Colon (tissue), 2 donors: Measurements from ENCODE around the gene TPO.

Experiments
- FAIRE-seq: peaks from 2 replicates; lab custom pipeline; 2012; peaks lifted over from hg19 to GRCh38; lab: Jason Lieb, UNC
- donor health status: control.
- donor health status: control.

The TPO gene

DNA sequence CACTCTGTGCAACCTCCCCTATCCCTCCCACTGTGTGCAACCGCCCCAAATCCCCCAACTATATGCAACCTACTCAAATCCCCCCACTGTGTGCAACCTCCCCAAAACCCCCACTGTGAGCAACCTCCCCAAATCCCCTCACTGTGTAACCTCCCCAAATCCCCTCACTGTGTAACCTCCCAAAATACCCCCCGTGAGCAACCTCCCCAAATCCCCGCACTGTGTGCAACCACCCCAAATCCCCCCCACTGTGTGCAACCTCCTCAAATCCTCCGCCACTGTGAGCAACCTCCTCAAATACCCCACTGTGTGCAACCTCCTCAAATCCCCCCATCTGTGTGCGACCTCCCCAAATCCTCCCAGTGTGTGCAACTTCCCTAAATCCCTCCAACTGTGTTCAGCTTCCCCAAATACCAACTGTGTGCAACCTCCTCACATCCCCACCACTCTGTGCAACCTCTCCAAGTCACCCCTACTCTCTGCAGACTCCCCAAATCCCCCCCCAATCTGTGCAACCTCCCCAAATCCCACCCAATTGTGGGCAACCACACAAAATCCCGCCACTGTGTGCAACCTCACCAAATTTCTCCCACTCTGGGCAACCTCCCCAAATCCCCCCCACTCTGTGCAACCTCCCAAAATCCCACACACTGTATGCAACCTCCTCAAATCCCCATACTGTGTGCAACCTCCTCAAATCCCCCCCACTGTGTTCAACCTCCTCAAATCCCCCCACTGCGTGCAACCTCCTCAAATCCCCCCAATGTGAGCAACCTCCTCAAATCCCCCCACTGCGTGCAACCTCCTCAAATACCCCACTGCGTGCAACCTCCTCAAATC lies 114.1 kb downstream of the TPO start:
- FAIRE-seq, result no peak

DNA sequence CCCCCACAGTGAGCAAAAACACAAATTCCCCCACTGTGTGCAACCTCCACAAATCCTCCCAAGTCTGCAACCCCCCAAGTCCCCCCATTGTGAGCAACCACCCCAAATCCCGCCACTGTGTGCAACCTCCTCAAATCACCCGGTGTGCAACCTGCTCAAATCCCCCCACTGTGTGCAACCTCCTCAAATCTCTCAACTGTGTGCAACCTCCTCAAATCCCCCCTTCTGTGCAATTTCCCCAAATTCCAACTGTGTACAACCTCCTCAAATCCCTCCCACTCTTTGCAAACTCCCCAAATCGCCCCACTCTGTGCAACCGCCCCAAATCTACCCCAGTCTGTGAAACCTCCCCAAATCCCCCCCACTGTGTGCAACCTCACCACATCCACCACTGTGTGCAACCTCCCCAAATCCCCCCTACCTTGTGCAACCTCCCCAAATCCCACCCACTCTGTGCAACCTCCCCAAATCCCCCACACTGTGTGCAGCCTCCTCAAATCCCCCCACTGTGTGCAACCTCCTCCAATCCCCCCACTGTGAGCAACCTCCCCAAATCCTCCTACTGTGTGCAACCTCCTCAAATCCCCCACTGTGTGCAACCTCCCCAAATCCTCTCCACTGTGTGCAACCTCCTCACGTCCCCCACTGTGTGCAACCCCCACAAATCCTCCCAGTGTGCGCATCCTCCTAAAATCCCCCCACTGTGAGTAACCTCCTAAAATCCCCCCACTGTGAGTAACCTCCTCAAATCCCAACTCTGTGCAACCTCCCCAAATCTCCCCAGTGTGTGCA lies 115.2 kb downstream of the TPO start:
- no peak for FAIRE-seq

DNA sequence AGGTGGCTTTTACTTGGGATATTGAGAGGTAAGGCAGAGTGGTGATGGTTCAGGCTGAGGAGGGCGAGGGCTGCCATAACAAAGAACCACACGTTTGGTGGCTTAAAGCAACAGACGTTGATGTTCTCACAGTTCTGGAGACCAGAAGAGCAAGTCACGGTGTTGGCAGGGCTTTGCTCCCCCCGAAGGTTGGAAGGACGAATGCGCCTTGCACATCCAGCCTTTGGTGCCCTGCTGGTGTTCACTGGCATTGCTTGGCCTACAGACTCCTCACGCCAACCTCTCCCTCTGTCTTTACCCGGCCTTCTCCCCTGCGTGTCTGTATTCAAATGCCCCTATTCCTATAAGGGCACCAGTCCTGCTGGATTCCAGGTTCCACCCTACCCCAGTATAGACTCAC lies 125.4 kb downstream of the TPO start:
- FAIRE-seq, result no peak

DNA sequence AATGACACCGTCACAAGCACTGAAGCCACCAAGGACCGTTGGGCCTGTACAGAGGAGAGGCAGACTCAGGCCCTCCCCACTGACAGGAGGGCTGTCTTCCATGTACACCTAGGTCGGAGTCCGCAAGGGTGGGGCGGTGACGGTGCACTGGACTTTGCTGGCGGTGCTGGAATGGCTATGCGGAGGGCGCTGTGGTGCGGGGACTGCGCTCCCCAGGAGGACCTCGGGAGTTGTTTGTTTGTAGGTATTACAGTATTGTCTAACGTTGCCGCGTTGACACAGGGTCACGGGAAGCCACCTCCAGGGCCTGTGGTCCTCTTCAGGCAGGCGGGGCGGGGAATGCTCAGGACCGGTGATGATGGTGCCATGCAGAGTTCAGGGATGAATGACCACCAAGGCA lies 126.2 kb downstream of the TPO start:
- FAIRE-seq, result no peak

DNA sequence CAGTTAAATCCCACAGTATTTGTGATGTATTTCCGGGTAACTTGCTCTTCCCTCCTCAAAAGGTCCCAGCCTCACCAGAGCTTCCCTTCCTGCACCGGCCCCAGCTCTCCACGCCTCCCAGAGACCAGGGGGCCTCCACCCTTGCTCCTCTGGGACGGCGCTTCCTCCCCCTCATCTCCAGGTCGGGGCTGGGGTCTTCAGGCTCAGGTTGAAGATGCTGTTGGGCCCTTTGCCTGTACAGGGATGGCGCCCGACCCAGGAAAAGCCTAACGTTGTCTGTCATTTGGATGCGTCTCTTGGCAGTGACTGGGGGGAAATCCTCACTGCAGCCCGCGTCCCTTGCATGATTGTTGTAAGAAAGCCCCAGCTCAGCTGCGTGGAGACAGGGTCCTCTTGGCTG lies 126.7 kb downstream of the TPO start:
- no peak for FAIRE-seq

DNA sequence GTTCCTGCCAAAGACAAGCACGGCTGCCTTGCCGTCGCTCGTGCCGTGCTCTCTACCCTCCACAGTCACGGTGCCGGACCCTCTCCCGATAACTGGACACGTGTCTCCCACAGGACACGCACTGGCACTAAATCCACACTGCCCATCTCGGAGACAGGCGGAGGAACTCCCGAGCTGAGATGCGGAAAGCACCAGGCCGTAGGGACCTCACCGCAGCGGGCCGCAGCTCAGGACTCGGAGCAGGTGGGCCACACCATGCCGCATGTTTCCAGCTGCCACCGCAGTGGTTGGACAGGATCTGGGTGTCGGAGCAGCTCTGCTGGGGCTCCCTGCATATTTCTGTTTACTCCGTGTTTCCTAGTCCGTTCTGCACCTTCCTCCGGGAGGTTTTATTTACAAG lies 127.2 kb downstream of the TPO start:
- no peak for FAIRE-seq

DNA sequence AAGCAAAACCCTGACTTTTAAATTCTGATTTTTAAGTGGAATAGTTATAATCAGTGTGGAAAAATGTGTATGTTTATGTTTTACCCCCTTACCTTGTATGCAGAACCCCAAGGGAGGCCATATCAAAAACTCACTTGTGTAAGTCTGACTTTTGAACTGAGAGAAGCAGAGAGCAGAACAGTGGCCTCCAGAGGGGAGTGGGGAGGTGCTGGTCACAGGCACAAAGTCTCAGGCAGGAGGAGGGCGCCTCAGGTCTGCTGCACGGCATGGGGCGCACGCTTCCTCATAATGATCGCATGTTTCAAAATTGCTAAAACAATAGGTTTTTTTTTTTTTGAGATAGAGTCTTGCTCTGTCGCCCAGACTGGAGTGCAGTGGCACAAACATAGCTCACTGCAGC lies 127.8 kb downstream of the TPO start:
- FAIRE-seq, result no peak

GRCh38 chr2:1541819-1542475 lies 128.7 kb downstream of the TPO start:
- FAIRE-seq, result no peak

GRCh38 chr2:1542971-1543370 lies 129.7 kb downstream of the TPO start:
- no peak for FAIRE-seq

DNA sequence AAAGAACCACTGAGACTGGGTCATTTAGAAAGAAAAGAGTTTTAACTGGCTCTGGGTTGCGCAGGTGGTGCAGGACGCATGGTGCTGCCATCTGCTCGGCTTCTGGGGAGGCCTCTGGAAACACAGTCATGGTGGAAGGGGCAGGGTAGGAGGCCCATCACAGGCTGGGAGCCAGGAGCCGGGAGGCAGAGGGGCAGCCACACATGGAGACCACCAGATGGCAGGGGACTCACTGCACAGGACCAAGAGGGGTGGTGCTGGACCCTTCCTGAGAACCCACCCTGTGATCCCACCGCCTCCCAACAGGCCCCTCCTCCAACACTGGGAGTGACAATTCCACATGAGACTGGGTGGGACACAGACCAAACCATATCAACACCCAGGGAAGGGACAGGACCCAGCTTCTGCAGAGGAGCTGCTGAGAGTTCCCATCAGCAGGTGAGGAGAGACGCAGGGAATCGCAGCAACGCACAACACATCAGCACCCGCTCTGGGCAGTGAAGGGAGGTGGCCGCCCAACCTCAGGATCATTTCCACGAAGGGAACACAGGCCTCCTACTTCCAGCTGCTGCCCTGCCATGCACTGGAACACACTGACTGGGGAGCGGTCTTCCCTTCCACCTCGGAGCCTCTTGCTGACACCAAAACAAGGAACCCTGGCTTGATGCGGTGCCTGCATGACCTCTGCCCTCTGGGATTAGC lies 130.7 kb downstream of the TPO start:
- FAIRE-seq, result no peak

DNA sequence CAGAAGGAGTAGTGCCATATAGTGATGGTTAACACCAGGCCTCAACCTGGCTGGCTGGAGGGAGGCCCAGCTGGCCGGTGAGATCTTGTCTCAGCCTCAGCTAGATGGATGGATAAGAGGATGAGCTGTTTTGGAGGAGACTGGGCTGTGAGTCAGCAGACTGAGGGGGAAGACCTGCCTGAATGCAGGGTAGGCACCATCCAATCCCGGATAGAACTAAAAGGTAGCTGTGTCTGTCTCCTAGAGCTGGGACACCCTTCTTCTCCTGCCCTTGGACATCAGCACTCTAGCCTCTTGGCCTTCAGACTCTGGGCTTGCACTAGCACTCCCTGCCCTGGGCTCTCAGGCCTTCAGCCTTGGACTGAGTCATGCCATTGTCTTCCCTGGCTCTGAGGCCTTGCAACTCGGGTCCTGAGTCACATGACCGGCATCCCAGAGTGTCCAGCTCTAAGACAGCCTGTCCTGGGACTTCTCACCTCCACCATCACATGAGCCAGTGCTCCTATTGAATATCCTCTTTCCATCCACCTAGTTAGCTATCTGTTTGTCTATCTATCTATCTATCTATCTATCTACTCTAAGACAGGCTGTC lies 131.3 kb downstream of the TPO start:
- no peak for FAIRE-seq

DNA sequence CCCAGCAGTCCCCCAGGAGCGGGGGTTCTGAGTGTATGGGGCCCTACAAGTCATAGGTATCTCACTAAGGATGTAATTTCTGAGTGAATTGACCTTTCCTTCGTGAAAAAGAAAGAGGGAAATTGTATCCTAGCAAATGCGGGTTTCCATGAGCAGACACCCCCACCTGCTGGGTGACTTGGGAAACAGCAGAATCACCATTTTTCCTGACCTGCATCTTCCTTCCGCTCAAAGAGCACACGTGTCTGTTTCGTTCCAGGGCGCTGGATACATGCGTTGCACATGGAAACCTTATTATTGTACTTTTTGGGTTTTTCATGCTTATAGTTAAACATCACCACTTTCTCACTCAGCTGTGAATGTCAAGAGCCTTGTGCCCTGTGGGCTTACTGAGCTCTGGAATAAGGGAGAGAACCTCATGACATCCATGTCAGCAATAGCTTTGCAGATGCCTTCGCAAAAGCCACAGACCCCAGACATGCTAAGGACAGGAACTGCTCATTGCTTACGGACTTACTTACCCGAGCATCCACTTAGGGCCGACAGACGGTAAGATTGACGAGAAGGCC lies 132.8 kb downstream of the TPO start:
- no peak for FAIRE-seq

GRCh38 chr2:1546901-1547300 lies 133.6 kb downstream of the TPO start:
- FAIRE-seq, result no peak

GRCh38 chr2:1548910-1549673 lies 135.8 kb downstream of the TPO start:
- FAIRE-seq, result no peak

- no peak for FAIRE-seq
Observed at GRCh38 chr2:1550076-1550475, 136.8 kb downstream of the TPO start.

DNA sequence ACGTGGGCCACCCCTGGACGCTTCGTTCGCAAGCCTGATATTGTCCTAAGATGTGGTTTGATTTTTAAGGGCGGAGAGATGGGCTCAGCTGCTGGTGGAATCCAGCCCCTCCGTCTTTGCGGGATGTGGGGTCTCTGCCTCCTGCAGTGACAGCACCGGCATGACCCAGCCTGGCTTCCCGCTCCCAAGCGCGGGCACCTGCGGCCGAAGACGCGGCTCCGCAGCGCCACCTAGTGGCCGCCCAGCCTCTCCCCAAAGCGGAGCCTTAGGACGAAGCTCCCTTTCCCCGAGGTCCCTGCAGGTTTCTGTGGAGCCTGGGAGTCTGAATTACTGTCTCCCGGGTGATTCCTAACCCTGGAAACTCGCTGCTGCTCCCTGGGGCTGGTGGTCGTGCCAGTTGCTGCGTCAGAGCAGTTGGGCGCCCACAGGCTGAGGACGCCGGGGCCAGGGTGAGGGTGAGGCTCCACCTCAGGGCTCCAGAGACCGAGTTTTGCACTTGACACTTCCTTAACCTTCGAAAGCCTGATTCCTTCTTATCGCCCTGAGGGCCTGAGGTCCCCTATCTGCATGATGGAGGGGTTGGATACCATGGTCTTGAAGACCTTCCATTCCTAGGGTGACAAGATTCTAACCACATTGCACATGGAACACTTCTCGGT lies 137.5 kb downstream of the TPO start:
- no peak for FAIRE-seq

- FAIRE-seq, result no peak
Observed at GRCh38 chr2:1551905-1552304, 138.6 kb downstream of the TPO start.

GRCh38 chr2:1552611-1553010 lies 139.3 kb downstream of the TPO start:
- FAIRE-seq, result no peak

- FAIRE-seq, result no peak
Observed at GRCh38 chr2:1553671-1554295, 140.5 kb downstream of the TPO start.

- FAIRE-seq, result no peak
Observed at GRCh38 chr2:1556286-1556685, 143.0 kb downstream of the TPO start.
